CD4-positive, alpha-beta T cell treated with Interleukin-12 subunit alpha and Interleukin-12 subunit beta, for 1 hour (primary cell): Measurements from ENCODE around the gene MKNK1.

Experiments used
- DNase-seq: peaks from one replicate; pipeline ENCODE4 v3.0.0-alpha.2; 2020

MKNK1 gene

GRCh38 chr1:46618754-46619415 lies 14.8 kb upstream of the MKNK1 start:
- no peak for DNase-seq

- DNase-seq: no peak
Measured at GRCh38 chr1:46617833-46618232, 13.8 kb upstream of the MKNK1 start.

DNA sequence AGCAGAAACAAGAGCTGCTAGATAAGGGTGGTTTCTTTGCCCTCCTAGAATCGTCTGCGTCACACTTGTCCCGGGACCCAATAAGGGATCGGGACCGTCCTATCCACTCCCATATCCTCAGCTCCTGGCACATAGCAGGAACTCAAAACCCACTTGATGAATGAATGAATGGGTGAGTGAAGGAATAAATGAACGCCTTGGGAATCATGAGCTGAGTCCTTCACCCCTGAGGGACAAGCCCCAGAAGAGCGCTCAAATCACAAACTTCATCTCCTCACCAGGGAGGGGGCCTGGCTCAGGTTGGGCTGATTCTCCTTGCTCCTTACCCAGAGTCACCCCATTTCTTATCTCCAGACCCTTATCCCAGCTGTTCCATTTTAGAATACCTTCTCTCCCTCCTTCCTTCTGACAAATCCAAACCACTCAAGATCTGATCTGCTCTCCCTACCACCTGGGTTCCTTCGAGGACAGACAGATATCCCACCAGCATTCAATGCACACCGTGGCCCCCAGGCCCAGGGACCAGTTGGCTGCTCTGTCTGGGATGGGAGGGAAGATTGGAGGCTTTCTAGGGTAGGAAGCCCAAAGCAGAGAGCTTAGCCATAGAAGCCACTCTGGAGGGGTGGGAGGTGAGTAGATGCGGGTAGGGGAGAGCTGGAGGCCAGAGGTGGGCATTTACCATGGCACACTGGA lies 13.2 kb upstream of the MKNK1 start:
- DNase-seq: no peak

DNA sequence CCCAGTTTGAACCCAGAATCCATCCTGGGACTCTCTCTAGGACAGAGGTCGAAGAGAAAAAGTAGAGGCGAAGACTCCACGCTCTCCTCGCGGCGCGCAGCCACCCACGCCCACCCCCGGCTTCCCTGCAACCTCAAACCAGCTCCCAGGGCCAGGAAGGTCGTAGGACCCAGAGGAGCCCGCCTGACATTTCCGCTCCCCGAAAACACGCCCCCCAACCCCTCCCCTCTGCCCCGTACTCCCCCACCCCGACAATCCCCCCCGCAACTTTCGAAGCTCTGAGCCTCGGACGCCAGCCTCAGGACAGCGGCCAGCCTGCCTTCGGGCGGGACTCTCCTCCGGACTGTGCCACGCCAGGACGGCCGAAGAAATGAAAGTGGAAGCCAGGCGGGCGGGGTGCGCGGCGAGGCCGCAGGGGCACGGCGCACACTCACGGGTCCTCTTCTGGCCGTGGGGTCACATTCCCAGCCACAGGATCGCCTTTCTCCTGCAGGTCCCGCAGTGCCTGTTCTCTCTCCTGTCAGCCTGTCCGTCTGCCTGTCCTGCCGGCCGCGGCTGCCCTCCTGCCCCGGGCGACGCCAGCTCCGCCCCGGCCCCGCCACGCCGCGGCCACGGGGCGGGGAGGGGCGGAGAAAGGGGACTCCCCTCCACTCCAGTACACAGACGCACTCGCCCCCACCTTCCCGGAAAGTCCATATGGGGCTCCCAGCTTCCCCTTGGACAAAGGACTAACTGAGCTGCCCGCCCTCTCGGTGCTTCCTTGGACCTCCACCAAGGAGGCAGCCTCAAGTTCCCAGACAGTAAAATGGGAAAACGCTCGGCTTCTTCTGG lies 12.4 kb upstream of the MKNK1 start, which contains the start of gene MOB3C:
Gene MOB3C, minus strand, starts transcription at position 535 of the 831 bp plus-strand sequence. CDS start 3,490 bp downstream, outside the sequence.
- DNase-seq: peak; percentile 70

GRCh38 chr1:46615735-46616134 lies 11.7 kb upstream of the MKNK1 start:
- no peak for DNase-seq

GRCh38 chr1:46615088-46615487 lies 11.0 kb upstream of the MKNK1 start:
- no peak for DNase-seq

- DNase-seq: no peak
Measured at GRCh38 chr1:46614604-46614984, 10.5 kb upstream of the MKNK1 start.

DNA sequence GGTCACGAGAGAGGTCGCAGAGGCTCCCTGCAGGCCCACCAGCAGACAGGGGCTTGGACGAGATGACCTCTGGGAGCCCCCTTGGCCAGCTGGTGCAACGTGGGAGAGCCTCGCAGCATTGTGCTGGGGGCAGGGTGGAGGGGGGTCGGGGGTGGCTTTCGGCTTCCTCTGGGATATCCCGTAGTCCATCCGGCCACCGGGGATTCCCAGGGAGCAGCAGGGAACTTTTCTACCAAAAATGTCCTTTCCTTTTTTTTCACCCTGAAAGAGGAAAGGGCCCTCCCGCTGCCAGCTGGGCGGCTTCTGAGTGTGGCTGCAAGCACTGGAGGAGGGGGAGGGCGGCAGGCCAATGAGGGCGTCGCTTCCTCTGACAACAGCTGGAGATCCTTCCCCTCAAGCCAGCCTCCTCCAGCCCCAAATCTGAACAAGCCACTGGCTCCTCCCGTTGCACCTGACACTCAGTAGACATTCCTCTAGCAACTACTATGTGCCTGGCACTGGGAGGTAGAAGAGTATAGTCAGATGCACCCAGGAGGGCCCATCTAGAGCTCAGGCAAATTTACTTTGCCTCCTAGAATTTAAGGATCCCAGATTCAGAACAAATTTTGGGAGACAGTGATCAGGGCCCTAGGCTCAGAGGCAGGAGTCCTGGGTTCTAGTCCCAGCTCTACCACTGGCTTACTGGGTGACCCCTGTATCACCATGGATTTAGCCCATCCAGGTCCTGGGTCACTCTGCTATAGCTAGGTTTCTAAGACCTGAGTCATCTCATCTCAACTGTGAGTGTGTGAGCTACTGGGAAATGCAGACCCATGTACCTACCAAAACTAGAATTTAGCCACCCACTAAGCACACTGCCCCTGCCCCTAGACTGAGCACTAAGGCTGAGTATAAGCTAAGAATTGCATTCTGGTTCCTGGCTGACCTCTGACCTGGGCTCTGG lies 9.9 kb upstream of the MKNK1 start:
- peak; percentile 40 for DNase-seq

- no peak for DNase-seq
Measured at GRCh38 chr1:46612937-46613660, 9.0 kb upstream of the MKNK1 start.

- DNase-seq: no peak
Measured at GRCh38 chr1:46611691-46612221, 7.7 kb upstream of the MKNK1 start.

DNA sequence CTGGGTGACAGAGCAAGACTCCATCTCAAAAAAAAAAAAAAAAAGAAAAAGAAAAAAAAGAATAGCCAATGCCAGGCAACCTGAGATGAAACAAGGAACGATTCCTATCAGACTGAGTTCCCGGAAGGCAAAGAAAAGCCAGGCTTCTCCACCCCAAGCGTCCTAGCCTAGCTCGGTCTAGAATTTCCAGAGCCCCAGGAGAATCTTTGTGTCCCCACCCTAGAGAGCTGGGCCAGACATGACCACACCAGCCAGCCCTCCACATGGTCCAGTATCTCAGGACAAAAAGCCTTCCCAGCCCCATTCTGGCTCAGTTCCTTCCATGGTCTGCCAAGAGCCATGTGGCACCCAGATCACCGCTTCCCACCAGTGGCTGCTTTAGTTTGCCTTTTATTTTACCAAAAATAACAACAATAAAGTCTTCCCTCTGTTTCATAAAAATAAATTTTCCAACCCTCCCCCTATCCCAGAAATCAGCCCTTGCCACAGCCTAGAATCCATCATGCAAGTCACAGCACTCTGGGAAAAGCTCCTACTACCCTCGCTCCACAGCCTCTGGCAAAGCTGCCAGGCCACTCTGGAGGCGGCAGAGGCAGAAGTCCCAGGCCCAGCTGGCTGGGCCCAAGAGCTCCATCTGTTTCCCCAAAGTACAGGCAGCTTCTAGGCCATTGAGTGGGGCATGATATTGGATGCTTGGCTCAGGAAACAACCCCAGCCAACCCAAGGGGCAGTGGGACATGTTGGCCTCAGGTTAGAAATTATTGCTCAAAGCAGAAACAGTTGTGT lies 3.5 kb upstream of the MKNK1 start:
- DNase-seq: no peak

GRCh38 chr1:46606255-46606965 lies 2.3 kb upstream of the MKNK1 start:
- DNase-seq: no peak

DNA sequence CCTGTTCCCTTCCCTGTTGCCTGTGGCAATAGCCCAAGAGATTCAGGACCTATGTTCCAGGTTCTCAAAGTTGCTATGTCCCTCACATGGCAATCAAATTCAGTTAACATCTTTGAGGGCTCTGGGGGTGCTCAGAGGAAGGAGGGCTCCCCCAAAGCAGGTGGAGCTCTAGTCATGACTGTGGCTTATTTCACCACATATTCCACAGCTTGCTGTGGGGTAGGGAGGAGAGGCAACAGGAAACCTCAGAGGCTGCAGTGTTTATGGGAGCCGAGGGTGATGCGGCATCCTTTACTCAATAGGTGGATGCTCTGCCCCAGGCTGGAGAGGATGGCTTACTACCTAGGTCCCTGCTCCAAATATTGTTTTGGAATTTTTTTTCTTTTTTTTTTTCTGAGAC lies 1.2 kb upstream of the MKNK1 start:
- peak; percentile 38 for DNase-seq

GRCh38 chr1:46603481-46603857 lies 599 bp downstream of the MKNK1 start:
- no peak for DNase-seq

- no peak for DNase-seq
Measured at GRCh38 chr1:46601257-46602007, 2.6 kb downstream of the MKNK1 start.

DNA sequence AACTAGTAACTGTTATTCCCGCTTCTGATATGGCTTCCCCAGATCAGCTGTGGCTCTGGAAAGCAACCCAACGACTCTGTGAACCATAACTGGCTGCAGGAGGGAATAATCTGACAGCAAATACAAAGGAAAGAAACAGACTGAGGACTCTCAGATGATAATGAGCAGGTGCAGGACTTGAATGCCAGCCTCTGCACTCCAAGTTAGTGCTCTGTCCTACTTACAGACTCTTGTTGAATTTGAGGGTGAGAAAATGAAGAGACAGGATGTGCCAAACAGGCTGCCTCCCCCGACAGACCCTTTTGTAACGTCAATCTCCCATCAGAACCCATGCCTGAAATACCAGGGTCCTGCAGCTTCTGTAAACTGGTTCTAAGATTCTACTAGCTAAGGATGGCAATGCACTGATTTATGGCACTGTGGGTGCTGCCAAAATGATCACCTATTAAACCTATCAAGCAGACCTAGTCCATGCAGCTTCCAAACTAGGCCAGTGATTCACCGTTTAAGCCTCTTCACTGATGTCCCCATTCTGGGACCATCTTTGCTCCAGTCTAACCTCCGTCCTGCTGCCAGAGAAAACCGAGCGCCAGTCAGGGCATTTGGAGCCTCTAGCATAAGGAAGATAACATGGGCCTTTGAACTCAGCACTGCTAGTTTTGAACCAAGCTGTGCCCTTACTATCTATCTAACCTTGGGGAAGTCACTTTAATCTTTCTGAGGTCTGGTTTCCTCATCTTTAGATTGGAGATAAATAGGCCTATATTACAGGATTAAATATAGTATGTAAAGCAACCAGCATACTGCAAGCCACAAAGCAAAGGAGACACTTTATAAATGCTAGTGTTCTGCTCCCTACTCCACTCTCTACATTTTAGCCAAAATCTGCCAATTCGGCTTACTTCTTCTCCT lies 4.8 kb downstream of the MKNK1 start:
- no peak for DNase-seq

- no peak for DNase-seq
Measured at GRCh38 chr1:46596846-46597245, 7.2 kb downstream of the MKNK1 start.

- no peak for DNase-seq
Measured at GRCh38 chr1:46596036-46596435, 8.0 kb downstream of the MKNK1 start.
